Effector CD8-positive, alpha-beta T cell (primary cell): ENCODE results near the gene SIK3.

ENCODE experiments used
- DNase-seq: peaks from one replicate; lab custom pipeline; 2025; lab: John Stamatoyannopoulos, UW

Gene SIK3

GRCh38 chr11:116868066-116868465 is 230.2 kb downstream of the SIK3 start:
- DNase-seq, result no peak

- DNase-seq, result no peak
Observed at GRCh38 chr11:116867619-116868018, 230.6 kb downstream of the SIK3 start.

- DNase-seq, result no peak
Observed at GRCh38 chr11:116866804-116867455, 231.3 kb downstream of the SIK3 start.

DNA sequence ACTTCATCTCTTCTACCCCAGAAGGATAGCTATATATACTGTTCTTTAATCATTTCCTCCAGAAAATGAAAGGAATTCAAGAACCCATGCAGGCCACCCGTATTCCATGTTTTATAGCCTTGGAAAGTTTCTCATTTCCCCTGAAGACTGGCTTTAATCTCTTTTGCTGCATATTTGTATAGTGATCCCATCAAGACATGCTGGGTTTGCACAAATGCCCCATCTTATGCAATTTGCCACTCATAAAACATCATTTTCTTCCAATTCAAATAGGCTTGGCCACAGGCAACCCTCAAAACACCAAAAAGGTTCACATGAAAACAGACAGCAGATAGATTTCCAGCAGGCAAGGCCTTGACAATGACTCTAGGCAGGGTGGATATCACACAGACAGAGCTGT is 232.5 kb downstream of the SIK3 start:
- DNase-seq, result no peak

DNA sequence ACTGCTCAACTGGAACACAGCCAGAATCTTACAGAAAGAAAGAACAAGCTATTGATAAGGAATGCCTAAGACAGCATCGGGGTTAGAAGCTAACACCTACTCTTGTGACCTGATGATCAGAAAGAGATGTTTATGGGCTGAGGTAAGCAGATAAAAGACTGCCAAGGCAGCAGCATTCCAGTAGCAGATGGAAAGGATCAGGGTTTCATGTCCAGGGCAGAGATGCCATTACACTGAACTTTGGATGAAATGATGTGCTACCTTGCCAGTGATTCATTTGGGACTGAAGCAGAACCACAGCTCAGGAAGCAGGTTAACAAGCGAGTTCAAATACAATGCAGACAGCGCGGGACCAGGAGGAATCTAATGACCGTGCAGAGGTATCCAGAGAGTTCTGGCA is 233.7 kb downstream of the SIK3 start:
- DNase-seq, result no peak

DNA sequence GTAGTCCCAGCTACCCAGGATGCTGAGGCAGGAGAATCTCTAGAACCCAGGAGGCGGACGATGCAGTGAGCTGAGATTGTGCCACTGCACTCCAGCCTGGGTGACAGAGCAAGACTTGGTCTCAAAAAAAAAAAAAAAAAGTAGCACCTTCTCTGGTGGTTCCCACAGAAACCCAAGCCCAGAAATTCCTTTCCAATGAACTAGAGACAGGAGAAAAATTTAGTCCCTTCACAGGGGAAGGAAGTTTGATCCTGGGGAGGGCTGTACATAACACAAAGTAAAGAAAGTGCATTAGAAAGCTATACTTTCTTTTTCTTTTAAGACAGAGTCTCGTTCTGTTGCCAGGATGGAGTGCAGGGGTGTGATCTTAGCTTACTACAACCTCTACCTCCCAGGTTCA is 235.3 kb downstream of the SIK3 start:
- no peak for DNase-seq

- DNase-seq, result no peak
Observed at GRCh38 chr11:116862185-116862584, 236.0 kb downstream of the SIK3 start.

DNA sequence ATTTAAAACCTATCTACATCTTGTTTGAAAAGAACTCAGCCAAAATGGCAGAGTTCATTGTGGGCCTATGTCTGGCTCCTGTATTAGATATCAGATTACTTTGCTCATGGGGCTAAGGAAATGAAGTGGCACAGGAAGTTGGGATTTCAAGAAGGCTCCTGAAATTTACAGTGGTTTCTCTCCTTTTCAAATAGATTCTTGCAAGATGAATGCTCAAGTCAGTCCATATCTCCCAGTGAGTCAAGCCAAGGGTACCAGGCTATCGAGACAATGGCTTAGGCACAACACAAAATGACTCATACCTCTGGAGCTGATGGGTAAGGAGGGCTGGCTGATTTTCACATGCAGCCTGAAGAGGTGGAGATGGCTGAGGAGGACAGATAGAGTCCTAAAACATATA is 236.7 kb downstream of the SIK3 start:
- no peak for DNase-seq

DNA sequence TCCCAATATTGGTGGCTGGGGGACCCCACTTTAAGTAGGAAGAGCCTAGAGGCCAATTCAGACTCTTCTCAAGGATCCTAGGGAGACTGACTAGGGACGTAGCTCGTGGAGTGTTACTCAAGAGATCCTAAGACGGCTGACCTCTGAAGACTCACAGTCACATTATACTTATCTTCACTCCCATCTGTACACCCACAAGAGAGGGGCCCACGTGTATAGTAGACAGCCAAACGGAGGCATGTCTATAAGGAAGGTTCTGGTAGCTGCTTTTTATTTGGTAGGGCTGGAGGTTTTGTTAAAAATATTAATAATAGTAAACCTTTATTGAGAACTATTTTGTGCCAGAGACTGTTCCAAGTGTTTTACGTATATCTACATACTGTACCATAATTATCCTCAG is 237.9 kb downstream of the SIK3 start:
- no peak for DNase-seq

DNA sequence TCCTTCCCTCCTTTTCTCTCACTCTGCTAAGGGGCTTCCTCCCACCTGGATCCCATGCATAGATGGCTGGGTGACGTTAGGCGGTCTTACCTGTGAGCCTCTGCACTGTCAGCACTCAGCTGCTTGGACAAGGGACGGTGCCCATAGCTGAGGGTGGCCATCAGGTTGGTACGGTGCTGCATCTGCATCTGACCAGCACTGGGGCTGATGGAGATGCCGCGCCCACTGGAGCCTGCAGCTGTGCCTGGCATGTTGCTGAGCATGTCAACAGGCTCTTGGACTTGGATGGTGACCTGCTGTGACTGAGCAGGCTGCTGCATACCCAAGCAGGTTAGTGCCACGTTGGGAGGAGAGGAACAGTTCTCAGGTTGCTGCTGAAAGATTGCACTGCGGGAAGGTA is 239.1 kb downstream of the SIK3 start:
- DNase-seq, result no peak

DNA sequence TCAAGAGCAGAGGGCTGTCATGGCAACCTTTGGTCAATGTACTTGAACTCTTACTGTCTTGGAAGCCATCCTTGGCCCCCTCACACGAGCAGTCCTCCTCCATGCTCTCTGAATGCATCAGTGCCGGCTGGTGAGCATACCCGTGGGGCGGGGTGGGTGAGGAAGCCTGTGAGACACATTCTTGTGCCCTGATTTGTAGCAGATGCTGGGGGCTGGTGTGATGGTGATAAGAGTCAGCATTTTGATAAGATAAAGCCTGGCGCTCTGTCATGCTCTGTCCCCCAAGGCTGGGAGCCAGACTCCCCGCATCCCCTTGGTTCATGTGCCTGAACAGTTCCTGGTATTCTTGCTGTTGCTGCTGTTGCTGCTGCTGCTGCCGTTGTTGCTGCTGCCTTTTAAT is 240.3 kb downstream of the SIK3 start:
- DNase-seq, result no peak

DNA sequence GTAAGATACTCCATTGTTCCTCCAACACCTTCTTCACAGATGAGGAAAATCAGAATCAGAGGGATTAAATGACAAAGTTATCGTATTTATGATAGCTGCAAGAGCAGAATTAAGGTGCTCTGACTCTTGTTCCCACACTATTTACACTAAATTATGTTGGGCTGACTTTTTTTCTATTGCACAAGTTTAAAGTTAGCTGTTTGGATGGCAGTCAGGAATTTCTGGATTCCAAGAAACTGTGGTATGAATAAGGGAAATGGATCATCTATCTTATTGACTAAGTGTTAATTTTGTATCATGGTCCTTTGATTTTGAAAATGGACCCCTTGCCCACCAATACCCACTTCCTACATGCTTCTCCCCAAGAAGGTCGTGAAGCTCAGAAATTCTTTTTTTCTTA is 240.9 kb downstream of the SIK3 start:
- no peak for DNase-seq

DNA sequence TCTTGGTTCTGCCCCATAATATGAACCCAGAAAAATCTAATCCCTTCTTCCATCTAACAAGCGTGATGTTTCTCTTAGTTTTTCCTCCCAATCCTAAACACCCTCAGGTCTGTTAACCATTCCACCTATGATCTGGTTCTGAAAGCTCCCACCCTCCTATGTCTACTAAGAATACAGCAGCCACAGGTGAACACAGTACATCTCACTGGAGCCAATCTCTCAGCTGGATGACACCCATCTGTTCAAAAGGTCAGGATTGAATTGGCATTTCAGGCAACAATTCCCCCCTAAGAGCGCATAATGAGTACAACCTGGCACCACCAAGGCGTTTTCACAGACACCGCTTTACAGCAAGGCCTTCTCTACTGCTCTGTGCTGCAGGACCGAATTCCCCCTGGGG is 241.8 kb downstream of the SIK3 start:
- no peak for DNase-seq

DNA sequence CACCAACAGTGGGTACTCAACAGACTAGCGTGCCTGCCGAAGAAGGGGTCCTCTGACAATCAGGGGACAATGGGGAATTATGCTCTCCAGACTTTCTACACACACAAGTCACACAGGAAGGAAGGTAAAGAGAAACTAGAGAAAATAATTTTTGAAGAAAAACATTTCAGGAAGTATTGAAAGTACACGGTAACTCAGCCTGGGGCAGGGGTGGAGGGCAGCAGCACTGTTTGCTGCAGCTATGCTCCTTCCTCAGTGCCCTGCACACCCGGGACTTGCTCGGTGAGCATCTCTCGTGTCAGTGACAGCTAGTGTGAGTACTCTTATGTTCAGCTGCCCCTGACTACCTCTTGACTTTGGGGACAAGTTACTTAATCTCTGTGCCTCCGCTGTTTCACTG is 242.8 kb downstream of the SIK3 start:
- DNase-seq, result no peak

DNA sequence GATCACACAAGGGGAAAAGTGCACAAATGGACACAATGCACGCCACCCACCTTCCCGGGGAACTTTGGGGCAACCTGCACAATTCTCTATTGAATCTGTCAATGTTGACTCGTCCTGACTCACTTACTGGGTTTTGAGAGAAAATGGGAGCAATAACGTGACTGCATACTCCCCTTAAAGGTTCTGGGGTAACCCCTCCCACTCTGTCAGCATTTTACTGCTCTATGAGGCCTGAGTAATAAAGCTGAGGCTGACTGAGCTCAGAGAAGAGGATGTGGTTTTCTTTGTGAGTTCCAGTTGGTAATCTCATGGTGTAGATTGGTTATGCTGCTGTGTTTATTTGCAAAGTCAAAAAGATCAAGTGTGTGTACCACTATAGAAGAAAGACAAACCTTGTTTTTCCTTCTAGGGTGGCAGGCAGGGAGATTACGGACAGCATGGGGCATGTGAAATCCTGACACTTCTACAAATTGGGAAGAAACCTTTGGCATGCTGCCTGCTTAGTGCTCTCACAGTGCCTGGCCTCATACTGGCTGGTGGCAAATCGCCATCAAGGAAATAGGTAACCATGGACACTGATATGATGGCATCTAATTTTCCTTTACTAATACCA is 244.7 kb downstream of the SIK3 start:
- no peak for DNase-seq

DNA sequence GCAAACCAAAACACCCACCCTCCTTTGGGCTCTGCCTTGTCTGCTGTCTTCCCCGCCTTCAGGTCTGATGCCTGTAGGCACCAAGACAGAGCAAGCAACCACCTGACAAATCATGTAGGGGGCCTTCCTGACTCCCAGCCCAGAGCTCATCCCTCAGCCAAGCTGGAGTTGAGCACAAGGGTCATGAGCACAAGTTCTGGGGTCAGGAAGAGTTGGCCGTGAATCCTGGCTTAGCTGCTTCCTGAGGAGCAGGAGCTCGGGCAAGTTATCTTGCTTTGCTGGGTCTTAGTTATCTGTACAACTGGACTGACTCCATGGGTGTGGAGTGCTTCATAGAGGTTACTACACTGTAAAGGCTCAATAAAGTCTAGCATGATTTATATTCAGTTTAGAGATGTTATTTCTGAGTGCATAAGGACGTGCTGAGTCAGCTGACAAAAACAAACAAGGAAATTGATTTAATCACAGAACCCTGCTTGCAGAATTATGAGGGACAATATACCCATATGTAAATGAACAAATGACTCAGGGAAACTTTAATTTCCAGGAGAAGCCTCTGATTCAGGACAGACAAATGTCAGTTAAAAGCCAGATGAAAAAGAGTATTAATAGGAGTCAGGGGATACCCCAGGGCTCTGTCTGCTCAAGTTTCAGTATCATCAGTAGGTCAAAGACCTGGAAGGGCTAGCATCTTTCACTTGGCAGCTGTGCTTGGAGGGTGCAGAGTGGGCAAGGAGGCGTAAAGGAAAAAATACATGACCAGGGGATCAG is 245.8 kb downstream of the SIK3 start:
- DNase-seq, result no peak

DNA sequence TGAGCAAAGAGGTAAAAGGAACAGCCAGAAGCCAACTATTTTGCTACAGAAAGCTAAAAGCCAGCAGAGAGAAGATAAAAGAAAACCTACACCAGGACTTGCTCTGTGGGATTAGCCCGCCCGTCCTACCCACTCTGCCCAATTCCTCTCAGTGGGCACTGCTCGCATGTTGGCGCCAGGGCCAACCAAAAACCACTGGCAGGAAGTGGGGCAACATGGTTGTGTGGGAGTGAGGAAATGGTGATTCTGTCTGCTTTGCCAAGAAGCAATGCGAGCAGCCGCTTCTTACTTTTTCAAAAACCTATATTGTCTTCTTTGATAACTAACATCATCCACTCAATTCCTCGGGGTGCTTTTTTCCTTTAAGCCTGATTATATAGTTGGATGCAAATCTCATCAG is 246.6 kb downstream of the SIK3 start:
- DNase-seq, result peak; percentile 8

- no peak for DNase-seq
Observed at GRCh38 chr11:116849486-116849885, 248.7 kb downstream of the SIK3 start.

GRCh38 chr11:116849060-116849459 is 249.2 kb downstream of the SIK3 start:
- DNase-seq, result no peak

DNA sequence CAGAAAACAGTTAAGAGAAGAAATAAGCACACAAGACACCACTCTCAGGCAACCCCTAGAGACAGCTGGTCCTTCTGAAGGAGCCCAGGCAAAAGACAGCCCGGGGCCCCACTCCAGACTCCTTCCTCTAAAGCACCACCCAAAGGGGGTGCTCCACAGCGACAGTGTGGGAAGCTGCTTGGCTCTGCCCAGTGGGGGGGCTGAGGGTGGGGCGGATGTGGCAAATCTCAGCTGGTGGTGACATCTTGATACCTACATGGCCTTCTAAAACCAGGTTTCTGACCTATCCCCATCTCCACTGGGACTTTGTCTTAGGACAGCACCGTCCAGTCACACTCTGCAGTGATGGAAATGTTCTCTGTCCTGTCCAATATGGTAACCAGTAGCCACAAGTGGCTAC is 250.6 kb downstream of the SIK3 start:
- no peak for DNase-seq

GRCh38 chr11:116844722-116845121 is 253.5 kb downstream of the SIK3 start:
- no peak for DNase-seq

- DNase-seq, result no peak
Observed at GRCh38 chr11:116843661-116844060, 254.6 kb downstream of the SIK3 start.

GRCh38 chr11:116842909-116843308 is 255.3 kb downstream of the SIK3 start:
- DNase-seq, result no peak
